Astrocyte (in vitro differentiated cells and primary cell): Measurements from ENCODE around the gene ANKS1A. TPM values are rescaled to one million over a fixed set of nuclear protein-coding genes. Genes with fewer than 3 reads are reported as not detected.

Experiments
- DNase-seq: peaks from one replicate; pipeline ENCODE4 v3.0.0-alpha.2; 2010; ENCODE audit warnings: low read depth
- FAIRE-seq: peaks from 2 replicates; lab custom pipeline; 2011; peaks lifted over from hg19 to GRCh38; lab: Jason Lieb, UNC
- H2AFZ ChIP-seq: 2 replicates; pipeline ENCODE4 v1.6.0; 2012; ENCODE audit warnings: low read depth, low read length, inconsistent platforms
- H3K27ac ChIP-seq: 2 replicates; pipeline ENCODE4 v1.5.1; 2011; ENCODE audit warnings: low read depth, low read length, inconsistent platforms
- H3K27me3 ChIP-seq: 2 replicates; pipeline ENCODE4 v1.6.0; 2011; ENCODE audit warnings: low read length, inconsistent platforms; ENCODE audit not compliant: insufficient read depth
- H3K36me3 ChIP-seq: 2 replicates; pipeline ENCODE4 v1.5.1; 2011; ENCODE audit warnings: low read length, inconsistent platforms; ENCODE audit not compliant: insufficient read depth
- H3K4me1 ChIP-seq: 2 replicates; pipeline ENCODE4 v1.5.1; 2011; ENCODE audit warnings: low read length, inconsistent platforms; ENCODE audit not compliant: insufficient read depth
- H3K4me2 ChIP-seq: 2 replicates; pipeline ENCODE4 v1.6.0; 2012; ENCODE audit warnings: low read length, inconsistent platforms
- H3K4me3 ChIP-seq: 2 replicates; pipeline ENCODE4 v1.5.1; 2011; ENCODE audit warnings: low read depth, mild to moderate bottlenecking, low read length, inconsistent platforms; ENCODE audit not compliant: insufficient read depth
- H3K79me2 ChIP-seq: 2 replicates; pipeline ENCODE4 v1.6.0; 2012; ENCODE audit warnings: mild to moderate bottlenecking, low read length, inconsistent platforms; ENCODE audit not compliant: insufficient read depth
- H3K9ac ChIP-seq: 2 replicates; pipeline ENCODE4 v1.6.0; 2012; ENCODE audit warnings: mild to moderate bottlenecking, low read length, inconsistent platforms
- H3K9me3 ChIP-seq: 2 replicates; pipeline ENCODE4 v1.5.1; 2012; ENCODE audit warnings: low read depth, mild to moderate bottlenecking, low read length, inconsistent platforms; ENCODE audit not compliant: insufficient read depth
- H4K20me1 ChIP-seq: 2 replicates; pipeline ENCODE4 v1.6.0; 2012; ENCODE audit warnings: low read length, inconsistent platforms; ENCODE audit not compliant: insufficient read depth
- H3K27ac Mint-ChIP-seq: one replicate; pipeline ENCODE4 v1.8.0; 2021; ENCODE audit warnings: mild to moderate bottlenecking, mixed read lengths; ENCODE audit not compliant: unreplicated experiment
- H3K27me3 Mint-ChIP-seq: one replicate; pipeline ENCODE4 v1.8.0; 2021; ENCODE audit warnings: low read depth, mixed read lengths; ENCODE audit not compliant: unreplicated experiment
- H3K36me3 Mint-ChIP-seq: one replicate; pipeline ENCODE4 v1.8.0; 2021; ENCODE audit warnings: low read depth, mixed read lengths; ENCODE audit not compliant: unreplicated experiment
- H3K4me1 Mint-ChIP-seq: one replicate; pipeline ENCODE4 v1.8.0; 2021; ENCODE audit warnings: low read depth, mixed read lengths; ENCODE audit not compliant: unreplicated experiment
- H3K4me3 Mint-ChIP-seq: one replicate; pipeline ENCODE4 v1.8.0; 2021; ENCODE audit warnings: mild to moderate bottlenecking, moderate library complexity, mixed read lengths; ENCODE audit not compliant: unreplicated experiment
- H3K9me3 Mint-ChIP-seq: one replicate; pipeline ENCODE4 v1.8.0; 2021; ENCODE audit warnings: mild to moderate bottlenecking, mixed read lengths; ENCODE audit not compliant: unreplicated experiment
- CTCF ChIP-seq: IDR thresholded peaks from 2 replicates; pipeline ENCODE4 v1.5.1; 2011; ENCODE audit warnings: low read depth, mild to moderate bottlenecking, inconsistent platforms, low read length, moderate library complexity; ENCODE audit not compliant: insufficient read depth
- EZH2 ChIP-seq: IDR thresholded peaks from 2 replicates; pipeline ENCODE4 v1.6.1; 2012; ENCODE audit warnings: mild to moderate bottlenecking, low read length, inconsistent platforms; ENCODE audit not compliant: insufficient read depth
- total RNA-seq: library from RNA; stranded (reverse); gene quantifications from 2 replicates; pipeline ENCODE4 v1.2.1, GENCODE V29; 2021

ANKS1A gene
- total RNA-seq, 1 donor from 2014 or later = 18.0 TPM

GRCh38 chr6:34974249-34974642, 85.2 kb downstream of the ANKS1A start:
- FAIRE-seq = no peak
- no peak overlapping the region for H3K27ac Mint-ChIP-seq

GRCh38 chr6:34976239-34976638, 87.2 kb downstream of the ANKS1A start:
- Mint-ChIP-seq H3K36me3 (peaks cover 4% of the 10 kb centered on the region), H3K9me3 (no peaks in the 10 kb centered on the region), H3K4me1 (peaks cover under 1% of the 10 kb centered on the region), H3K27ac (no peak overlapping the region), H3K27me3 (no peaks in the 10 kb centered on the region), H3K4me3 (no peak overlapping the region)
- Histone ChIP-seq H3K79me2 (no peaks in the 10 kb centered on the region), H4K20me1 (no peaks in the 10 kb centered on the region), H3K27me3 (no peaks in the 10 kb centered on the region), H3K9ac (no peak overlapping the region), H3K36me3 (no peaks in the 10 kb centered on the region), H3K4me3 (no peak overlapping the region), H3K9me3 (no peaks in the 10 kb centered on the region), H2AFZ (no peak overlapping the region), H3K4me2 (no peak overlapping the region), H3K27ac (no peak overlapping the region), H3K4me1 (no peaks in the 10 kb centered on the region)
- TF ChIP-seq CTCF = no peak
- no peak for TF ChIP-seq EZH2
- FAIRE-seq = no peak
- no peak for DNase-seq

More at GRCh38 chr6:34974249-34974642, 85.2 kb downstream of the ANKS1A start:
- Mint-ChIP-seq H3K4me1 (peaks cover 3% of the 10 kb centered on the region), H3K27me3 (no peaks in the 10 kb centered on the region), H3K36me3 (peaks cover 10% of the 10 kb centered on the region), H3K4me3 (no peak overlapping the region), H3K9me3 (no peaks in the 10 kb centered on the region)
- no peak for DNase-seq
- H4K20me1 ChIP-seq = no peaks in the 10 kb centered on the region
- TF ChIP-seq EZH2 = no peak
- TF ChIP-seq CTCF = no peak
- no peak overlapping the region for H3K27ac ChIP-seq
- H2AFZ ChIP-seq = no peak overlapping the region
- H3K36me3 ChIP-seq = no peaks in the 10 kb centered on the region
- no peaks in the 10 kb centered on the region for H3K9me3 ChIP-seq
- H3K4me1 ChIP-seq = no peaks in the 10 kb centered on the region
- no peak overlapping the region for H3K4me3 ChIP-seq
- no peak overlapping the region for H3K9ac ChIP-seq
- H3K4me2 ChIP-seq = no peak overlapping the region
- H3K79me2 ChIP-seq = no peaks in the 10 kb centered on the region
- no peaks in the 10 kb centered on the region for H3K27me3 ChIP-seq

GRCh38 chr6:34979218-34979617, 90.2 kb downstream of the ANKS1A start:
- no peaks in the 10 kb centered on the region for H3K27me3 ChIP-seq
- peaks cover 7% of the 10 kb centered on the region for H3K4me1 ChIP-seq
- H3K27ac ChIP-seq = no peak overlapping the region
- H4K20me1 ChIP-seq = no peaks in the 10 kb centered on the region
- FAIRE-seq = no peak
- no peak overlapping the region for H3K9ac ChIP-seq
- H3K27me3 Mint-ChIP-seq = no peaks in the 10 kb centered on the region
- no peak overlapping the region for H3K4me2 ChIP-seq
- H3K9me3 ChIP-seq = no peaks in the 10 kb centered on the region
- H3K79me2 ChIP-seq = no peaks in the 10 kb centered on the region
- no peak overlapping the region for H3K4me3 Mint-ChIP-seq
- no peaks in the 10 kb centered on the region for H3K36me3 ChIP-seq
- no peak overlapping the region for H2AFZ ChIP-seq
- TF ChIP-seq EZH2 (no peak), CTCF (no peak)
- DNase-seq = no peak
- no peak overlapping the region for H3K27ac Mint-ChIP-seq
- peaks cover 6% of the 10 kb centered on the region for H3K4me1 Mint-ChIP-seq
- no peaks in the 10 kb centered on the region for H3K9me3 Mint-ChIP-seq
- H3K36me3 Mint-ChIP-seq = no peaks in the 10 kb centered on the region
- H3K4me3 ChIP-seq = no peak overlapping the region
